Fibroblast of the aortic adventitia (primary cell): ENCODE data around the gene HOATZ. TPM values are rescaled to one million over a fixed set of nuclear protein-coding genes. Genes with fewer than 3 reads are reported as not detected.

Experiments
- DNase-seq: peaks from one replicate; pipeline ENCODE4 v3.0.0-alpha.2; 2010; ENCODE audit warnings: low read depth
- H3K4me3 ChIP-seq: 2 replicates; pipeline ENCODE4 v1.5.1; 2011; ENCODE audit warnings: low read depth, mild to moderate bottlenecking, control low read depth, low read length, moderate library complexity
- CTCF ChIP-seq: IDR thresholded peaks from 2 replicates; pipeline ENCODE4 v1.5.1; 2011; ENCODE audit warnings: mild to moderate bottlenecking, low read length, control low read depth, inconsistent platforms; ENCODE audit not compliant: insufficient read depth
- total RNA-seq: library from RNA; depleted of rRNA; stranded (reverse); fragments of >200 nt; gene quantifications from 2 replicates; pipeline ENCODE4 v1.2.3, GENCODE V29; 2012; ENCODE audit warnings: low replicate concordance

HOATZ gene
- total RNA-seq, 1 donor: not detected

DNA sequence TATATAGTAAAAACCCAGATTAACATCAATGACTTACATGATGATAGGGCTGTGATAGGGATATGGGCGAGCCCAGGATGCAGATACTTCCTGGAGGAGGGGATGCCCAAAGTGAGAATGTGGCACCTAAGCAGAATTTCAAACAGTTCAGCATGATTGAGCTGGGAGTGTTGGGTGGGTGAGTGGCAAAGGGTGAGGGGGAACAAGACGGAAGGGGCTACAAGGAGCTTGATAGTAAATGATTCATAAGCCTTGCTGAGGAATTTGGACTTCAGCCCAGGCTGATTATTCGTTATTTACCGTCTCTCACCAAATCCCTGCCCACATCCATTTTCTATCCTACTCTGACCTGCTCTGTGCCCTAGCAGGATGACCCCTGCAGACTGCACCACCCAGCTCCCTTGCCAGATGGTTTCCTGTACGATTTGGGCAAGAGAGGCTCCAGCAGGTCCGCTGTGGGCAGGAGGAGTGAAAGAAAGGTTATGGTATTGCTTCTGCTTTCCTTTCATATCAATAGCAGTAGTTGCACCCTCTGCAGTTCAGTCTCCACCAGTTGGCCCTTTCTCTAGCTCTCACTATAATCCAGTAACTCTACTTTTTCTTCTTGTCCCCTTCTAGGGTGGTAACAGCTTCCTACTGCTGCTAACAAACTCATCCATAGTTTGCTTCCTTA is 57.4 kb downstream of the HOATZ start:
- no peak for TF ChIP-seq CTCF
- H3K4me3 ChIP-seq: no peak overlapping the region
- peak; percentile 32 for DNase-seq

GRCh38 chr11:111572581-111572980 is 58.0 kb downstream of the HOATZ start:
- DNase-seq: no peak
- no peak overlapping the region for H3K4me3 ChIP-seq
- no peak for TF ChIP-seq CTCF

DNA sequence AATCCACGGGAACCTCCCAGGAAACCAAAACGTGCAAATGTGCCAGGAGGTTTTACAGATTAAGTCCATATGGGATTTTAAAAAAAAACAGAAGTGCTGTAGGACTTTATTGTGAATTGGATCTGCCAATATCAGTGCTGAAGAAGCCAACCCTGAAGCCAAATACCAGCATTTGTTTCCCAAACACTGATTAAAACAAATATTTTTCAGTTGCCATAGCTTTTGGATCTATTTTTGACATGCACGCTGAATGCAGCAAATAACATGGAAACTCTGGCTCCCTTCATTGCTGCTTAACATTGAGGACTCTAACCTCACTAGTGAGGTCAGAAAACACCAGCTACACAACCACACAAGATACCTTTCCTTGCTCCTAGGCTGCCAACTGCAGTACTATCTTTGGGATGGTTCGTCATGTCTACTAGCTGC is 59.3 kb downstream of the HOATZ start:
- peak; percentile 57 for DNase-seq
- no peak overlapping the region for H3K4me3 ChIP-seq

GRCh38 chr11:111574373-111575225 is 60.0 kb downstream of the HOATZ start:
- no peak for TF ChIP-seq CTCF
- H3K4me3 ChIP-seq: no peak overlapping the region
- DNase-seq: no peak

More for the DNA sequence above, 59.3 kb downstream of the HOATZ start:
- no peak for TF ChIP-seq CTCF

DNA sequence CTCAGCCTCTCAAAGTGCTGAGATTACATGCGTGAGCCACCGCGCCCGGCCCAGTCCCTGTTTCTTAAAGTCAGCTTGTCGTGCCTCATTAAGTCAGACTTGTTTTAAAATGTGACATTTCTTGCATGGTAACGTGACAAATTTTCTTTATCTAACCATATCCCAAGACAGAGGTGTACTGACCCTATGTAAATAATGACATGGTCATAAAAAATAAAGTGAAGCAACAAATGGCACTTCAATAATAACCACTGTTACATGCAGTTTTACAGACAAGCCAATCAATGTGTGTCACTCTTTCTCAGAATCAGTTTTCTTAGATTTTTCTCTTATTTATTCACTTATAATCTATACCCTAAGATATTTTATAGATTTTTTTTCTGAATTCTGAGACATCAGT is 61.2 kb downstream of the HOATZ start:
- DNase-seq: no peak
- H3K4me3 ChIP-seq: no peak overlapping the region
- TF ChIP-seq CTCF: no peak

- TF ChIP-seq CTCF: no peak
- no peak for DNase-seq
- H3K4me3 ChIP-seq: no peak overlapping the region
Observed at GRCh38 chr11:111577821-111578220, 63.2 kb downstream of the HOATZ start.
